Measurements from ENCODE around the gene UGCG.

DNA sequence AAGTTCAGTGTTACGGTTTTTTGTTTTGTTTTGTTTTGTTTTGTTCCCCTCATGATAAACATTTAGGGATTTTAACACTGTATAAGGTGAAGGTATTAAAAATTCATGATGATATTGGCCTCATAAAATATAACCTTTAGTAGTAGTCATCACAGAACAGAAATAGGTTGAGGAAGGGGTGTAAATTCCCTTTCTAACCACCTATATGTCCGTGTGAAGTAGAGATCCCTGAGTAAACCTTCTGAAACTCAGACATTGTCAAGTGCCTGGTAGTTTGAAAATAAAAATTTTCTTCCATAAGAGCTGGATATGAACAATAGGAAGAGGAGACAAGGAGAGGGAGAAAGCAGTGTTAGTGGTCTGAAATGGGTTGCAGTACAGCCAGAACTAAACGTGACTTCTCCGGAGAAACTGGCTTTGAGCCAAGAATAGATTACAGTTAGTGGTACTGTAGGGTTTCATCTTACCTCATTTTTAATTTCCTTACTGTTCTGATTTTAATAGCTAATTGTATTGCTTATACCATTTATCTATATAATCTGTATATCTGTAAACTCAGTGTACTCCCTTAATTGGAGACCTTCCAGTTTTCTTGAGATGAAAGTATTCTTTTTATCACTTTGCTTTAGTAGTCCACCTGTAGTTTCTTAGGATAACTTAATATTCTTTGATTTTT, 18.3 kb downstream of the UGCG start:
- TF ChIP-seq, protein P1, sequence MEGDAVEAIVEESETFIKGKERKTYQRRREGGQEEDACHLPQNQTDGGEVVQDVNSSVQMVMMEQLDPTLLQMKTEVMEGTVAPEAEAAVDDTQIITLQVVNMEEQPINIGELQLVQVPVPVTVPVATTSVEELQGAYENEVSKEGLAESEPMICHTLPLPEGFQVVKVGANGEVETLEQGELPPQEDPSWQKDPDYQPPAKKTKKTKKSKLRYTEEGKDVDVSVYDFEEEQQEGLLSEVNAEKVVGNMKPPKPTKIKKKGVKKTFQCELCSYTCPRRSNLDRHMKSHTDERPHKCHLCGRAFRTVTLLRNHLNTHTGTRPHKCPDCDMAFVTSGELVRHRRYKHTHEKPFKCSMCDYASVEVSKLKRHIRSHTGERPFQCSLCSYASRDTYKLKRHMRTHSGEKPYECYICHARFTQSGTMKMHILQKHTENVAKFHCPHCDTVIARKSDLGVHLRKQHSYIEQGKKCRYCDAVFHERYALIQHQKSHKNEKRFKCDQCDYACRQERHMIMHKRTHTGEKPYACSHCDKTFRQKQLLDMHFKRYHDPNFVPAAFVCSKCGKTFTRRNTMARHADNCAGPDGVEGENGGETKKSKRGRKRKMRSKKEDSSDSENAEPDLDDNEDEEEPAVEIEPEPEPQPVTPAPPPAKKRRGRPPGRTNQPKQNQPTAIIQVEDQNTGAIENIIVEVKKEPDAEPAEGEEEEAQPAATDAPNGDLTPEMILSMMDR (conservative IDR thresholded peaks at IDR 0.05 in 1 of 2, IDR thresholded peaks at IDR 0.05 in 1 of 2; ENCODE audit: low read depth in 1 of 2, low read length in 2 of 2): no peak
- TF ChIP-seq EZH2 (IDR thresholded peaks at IDR 0.05; ENCODE audit: low read length, missing control alignments): no peak

Data from fibroblast of lung (primary cell).